NCI-H128 (cell line): Measurements from ENCODE around the gene RASAL2.
"Not testable (repeated sequence)": the region's sequence is repeated elsewhere in the genome, so short reads cannot be mapped to it uniquely, and the experiment has no call there.

Source experiments
- DNase-seq: peaks from one replicate; lab custom pipeline; 2025; ENCODE audit not compliant: unreplicated experiment; lab: John Stamatoyannopoulos, UW

The RASAL2 gene

GRCh38 chr1:178155481-178156255 lies 61.8 kb downstream of the RASAL2 start:
- DNase-seq = no peak

GRCh38 chr1:178160736-178161475 lies 67.0 kb downstream of the RASAL2 start:
- no peak for DNase-seq

DNA sequence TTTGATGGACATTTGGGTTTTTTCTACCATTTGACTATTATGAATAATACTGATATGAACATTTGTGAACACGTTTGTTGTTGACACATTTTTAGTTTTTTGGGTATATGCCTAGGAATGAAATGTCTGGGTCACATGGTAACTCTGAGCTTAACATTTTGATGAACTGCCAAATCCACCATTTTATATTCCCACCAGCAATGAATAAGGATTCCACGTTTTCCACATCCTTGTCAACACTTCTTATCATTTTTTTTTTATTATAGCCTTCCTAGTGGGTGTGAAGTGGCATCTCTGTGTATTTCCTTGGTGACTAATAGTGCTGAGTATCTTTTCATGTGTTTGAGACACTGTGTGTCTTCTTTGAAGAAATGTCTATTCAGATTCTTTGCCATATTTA lies 67.6 kb downstream of the RASAL2 start:
- DNase-seq = no peak

GRCh38 chr1:178165196-178165595 lies 71.3 kb downstream of the RASAL2 start:
- DNase-seq = no peak

- no peak for DNase-seq
Observed at GRCh38 chr1:178166429-178167024, 72.6 kb downstream of the RASAL2 start.

GRCh38 chr1:178168536-178168935 lies 74.6 kb downstream of the RASAL2 start:
- no peak for DNase-seq

GRCh38 chr1:178169649-178170048 lies 75.7 kb downstream of the RASAL2 start:
- DNase-seq = no peak

DNA sequence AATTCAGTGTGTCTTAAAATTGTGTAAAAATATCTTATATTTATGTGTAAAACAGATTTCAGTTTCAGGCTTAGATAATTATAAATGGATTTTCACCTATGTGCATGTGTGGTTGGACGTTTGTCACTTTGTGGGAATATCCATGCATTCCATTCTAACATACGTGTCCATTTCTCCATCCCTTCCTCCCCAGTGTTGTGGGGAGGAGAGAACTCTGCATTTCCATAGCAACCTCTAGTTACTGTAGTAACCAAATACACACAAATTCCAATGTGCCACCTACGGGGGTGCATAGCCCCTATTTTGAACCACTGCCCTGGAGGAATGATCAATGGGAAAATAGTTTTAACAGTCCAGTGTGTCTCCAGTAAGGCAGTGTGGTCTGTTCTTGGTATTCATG lies 79.0 kb downstream of the RASAL2 start:
- DNase-seq = no peak

DNA sequence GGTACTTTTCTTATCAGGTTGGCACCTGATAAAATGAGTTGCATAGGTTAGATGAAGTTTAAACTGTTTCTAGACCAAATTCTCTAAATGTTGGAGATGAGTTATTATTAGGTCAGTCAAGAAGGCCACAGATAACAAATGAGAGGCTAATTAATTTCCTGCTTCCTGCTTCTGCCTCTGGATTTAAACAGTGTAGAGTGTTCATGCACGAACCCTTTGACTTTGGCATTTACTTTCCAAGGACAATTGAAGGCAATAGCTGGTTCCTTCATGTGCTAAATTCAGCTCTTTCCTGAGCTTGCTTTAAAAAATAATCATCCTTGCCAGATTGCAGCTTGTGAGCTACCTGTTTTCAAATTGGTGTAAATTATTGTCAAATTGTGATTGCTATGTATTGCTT lies 80.6 kb downstream of the RASAL2 start:
- DNase-seq = no peak

- DNase-seq = no peak
Observed at GRCh38 chr1:178180405-178180804, 86.5 kb downstream of the RASAL2 start.

DNA sequence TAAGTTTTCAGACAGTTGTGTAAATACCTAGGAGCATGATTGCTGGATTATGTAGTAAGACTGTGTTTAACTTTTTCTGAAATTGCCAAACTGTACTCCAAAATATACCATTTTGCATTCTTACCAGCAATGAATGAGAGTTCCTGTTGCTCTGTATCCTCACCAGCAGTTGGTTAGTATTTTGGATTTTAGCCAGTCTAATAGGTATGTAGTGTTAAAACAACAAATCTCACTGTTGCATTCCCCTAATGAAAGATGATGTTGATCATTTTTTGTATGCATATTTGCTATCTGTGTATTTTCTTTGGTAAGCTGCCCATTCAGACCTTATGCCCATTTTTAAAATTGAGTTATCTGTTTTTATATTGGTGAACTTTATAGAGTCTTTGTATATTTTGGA lies 89.9 kb downstream of the RASAL2 start:
- DNase-seq = no peak

DNA sequence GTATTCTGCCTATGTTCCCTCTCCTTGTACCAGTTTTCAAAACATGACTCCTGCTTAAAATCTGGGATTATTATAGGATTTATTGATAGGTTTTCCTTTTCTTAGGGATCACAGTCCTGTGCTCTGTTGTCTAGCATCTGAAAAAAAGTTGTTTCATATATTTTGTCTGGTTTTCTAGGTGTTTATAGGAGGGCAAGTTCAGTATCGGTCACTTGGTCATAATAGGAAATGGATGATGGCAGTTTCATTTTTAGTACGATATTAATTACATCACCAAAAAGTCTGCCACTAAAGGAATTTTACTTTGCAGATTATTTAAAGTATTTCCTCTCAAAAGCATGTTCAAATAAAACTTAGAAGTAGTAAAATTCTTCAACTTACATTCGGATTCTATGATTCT lies 94.4 kb downstream of the RASAL2 start:
- no peak for DNase-seq

DNA sequence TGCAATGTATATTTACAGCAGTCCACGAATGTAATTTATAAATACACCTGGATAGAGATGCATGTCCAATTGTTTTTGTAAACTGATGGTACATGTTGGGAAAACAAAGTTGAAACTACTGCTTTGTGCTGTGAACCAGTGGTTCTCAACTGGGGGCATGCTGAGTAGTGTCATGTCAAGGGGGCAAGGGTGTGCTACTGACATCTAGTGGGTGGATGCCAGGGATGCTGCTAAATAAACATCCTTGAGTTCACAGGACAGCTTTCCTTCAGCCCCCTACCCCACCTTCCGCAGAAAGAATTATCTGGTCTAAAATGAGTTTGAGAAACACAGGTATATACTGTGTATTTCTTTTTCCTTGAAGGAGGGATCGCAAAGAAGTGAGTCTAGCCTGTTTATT lies 95.9 kb downstream of the RASAL2 start:
- no peak for DNase-seq

GRCh38 chr1:178190881-178191280 lies 97.0 kb downstream of the RASAL2 start:
- no peak for DNase-seq

GRCh38 chr1:178192686-178193085 lies 98.8 kb downstream of the RASAL2 start:
- no peak for DNase-seq

- no peak for DNase-seq
Observed at GRCh38 chr1:178196631-178197030, 102.7 kb downstream of the RASAL2 start.

GRCh38 chr1:178202095-178202494 lies 108.2 kb downstream of the RASAL2 start:
- DNase-seq = not testable (repeated sequence)

- not testable (repeated sequence) for DNase-seq
Observed at GRCh38 chr1:178202546-178202945, 108.6 kb downstream of the RASAL2 start.

DNA sequence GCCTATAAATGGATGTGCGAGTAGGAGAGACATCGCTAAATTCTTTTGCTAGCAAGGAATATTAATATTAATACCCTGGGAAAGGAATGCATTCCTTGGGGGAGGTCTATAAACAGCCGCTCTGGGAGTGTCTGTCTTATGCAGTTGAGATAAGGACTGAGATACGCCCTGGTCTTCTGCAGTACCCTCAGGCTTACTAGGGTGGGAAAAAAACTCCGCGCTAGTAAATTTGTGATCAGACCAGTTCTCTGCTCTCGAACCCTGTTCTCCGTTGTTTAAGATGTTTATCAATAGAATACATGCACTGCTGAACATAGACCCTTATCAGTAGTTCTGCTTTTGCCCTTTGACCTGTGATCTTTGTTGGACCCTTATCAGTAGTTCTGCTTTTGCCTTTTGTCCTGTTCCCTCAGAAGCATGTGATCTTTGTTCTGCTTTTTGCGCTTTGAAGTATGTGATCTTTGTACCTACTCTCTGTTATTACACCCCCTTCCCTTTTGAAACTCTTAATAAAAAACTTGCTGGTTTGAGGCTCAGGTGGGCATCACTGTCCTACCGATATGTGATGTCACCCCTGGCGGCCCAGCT lies 114.5 kb downstream of the RASAL2 start:
- DNase-seq = not testable (repeated sequence)

DNA sequence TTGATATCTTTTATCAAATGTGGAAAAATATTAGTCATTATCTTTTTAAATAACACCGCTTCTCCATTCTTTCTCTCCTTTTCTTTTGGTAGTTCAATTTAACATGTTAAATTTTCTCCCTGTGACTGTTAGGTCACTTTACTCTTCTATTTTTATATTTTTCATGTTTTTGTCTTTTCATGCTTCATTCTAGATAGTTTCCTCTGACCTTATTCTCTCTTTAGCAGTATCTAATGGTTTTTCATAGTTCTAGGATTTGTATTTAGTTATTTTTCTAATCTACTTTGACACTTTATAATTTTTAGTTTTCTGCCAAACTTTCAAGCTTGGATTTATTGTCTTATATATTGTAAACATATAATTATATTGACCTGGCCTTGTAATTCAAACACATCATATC lies 116.0 kb downstream of the RASAL2 start:
- no peak for DNase-seq

DNA sequence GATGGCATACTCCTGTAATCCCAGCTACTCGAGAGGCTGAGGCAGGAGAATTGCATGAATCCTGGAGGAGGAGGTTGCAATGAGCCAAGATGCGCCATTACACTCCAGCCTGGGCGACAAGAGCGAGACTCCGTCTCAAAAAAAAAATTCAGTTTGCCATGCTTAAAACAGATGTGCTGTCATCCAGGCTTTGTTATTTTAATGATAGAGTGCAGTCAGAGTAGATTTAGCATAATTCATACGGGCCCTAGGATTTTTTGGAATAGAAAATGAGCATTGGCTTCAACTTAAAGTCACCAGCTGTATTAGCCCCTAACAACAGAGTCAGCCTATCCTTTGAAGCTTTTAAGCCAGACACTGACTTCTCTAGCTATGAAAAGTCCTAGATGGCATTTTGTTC lies 124.6 kb downstream of the RASAL2 start:
- no peak for DNase-seq

DNA sequence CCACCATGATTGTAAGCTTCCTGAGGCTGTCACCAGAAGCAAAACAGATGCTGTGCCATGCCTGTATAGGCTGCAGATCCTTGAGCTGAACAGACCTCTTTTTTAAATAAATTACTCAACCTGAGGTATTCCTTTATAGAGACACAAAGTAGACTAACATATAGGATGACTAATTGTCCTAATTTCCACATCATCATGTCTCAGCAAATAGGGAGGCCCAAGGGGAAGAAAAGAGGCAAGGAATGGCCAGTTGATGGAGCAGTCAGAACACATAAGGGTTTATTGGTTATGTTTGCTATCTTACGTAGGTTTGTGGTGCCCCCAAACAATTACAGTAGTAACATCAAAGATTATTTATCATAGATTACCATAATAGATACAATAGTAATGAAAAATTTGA lies 126.2 kb downstream of the RASAL2 start:
- DNase-seq = no peak
